Activated CD8-positive, alpha-beta memory T cell treated with anti-CD3 and anti-CD28 coated beads, Interleukin-2, amount 50 U/mL, for 4 hours (primary cell): ENCODE data around the gene MOB3C.

Experiments used
- DNase-seq: peaks from one replicate; pipeline ENCODE4 v3.0.0-alpha.2; 2020

Gene MOB3C

GRCh38 chr1:46569884-46570725 lies 46.5 kb downstream of the MOB3C start:
- DNase-seq = no peak

DNA sequence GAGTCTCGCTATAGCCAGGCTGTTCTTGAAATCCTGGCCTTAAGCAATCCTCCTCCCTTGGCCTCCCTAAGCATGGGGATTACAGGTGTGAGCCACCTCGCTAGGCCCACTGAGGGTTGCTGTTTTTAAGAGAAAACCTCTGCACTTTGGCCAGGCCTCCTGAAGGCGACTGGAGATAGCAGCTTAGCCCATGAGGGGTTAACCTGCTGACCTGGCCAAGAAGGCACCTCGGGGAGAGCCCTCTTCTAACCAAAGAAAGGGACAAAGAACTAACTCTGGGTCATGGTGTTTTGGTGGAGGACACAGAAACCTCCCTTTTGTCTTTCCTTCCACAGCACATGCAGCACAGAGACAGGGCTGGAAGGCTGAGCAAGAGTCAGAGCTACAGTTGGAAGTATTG lies 47.5 kb downstream of the MOB3C start:
- DNase-seq = no peak

DNA sequence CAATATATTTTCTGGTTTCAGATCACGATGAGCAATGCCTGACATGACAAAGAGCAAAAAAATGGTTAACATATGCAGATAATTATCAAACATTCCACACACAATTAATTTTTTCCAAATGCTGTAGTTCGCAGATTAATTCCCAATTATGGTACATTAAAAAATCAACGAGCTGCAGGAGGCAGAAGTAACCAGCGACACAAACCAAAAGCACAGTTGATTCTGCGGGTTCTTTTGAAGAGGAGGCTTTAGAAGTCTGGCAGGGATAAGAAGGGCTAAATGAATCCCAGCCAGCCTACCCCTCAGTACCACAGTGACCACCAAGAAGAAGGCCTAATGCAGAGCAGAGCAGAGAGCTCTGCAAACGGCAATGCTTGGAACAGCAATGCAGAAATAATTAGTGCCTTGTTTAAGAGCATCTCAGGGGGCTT lies 48.1 kb downstream of the MOB3C start:
- no peak for DNase-seq

DNA sequence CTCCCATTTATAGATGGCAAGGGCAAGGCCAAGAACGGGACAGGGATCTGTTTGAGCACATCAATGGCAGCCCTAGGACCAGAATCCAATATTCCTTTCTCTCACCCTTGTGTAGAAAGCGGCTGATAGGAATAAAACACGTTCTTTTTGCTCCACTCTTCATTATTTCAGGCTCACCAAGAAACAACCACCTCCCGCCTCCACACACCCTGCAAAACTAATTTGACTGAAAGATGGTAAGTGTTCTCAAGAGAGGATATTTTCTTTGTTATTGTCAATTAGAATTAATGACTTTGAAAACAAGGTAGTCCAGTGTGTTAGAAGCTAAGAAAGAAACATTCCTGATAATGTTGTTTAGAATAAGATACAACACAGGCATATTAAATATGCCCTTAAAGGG lies 53.3 kb downstream of the MOB3C start:
- no peak for DNase-seq

GRCh38 chr1:46562498-46562897 lies 54.1 kb downstream of the MOB3C start:
- DNase-seq = no peak

GRCh38 chr1:46558966-46559365 lies 57.6 kb downstream of the MOB3C start:
- DNase-seq = no peak

- DNase-seq = no peak
Measured at GRCh38 chr1:46558141-46558963, 58.3 kb downstream of the MOB3C start.
